GM19463 (cell line): ENCODE data around the gene APC2.
"Not testable (repeated sequence)": the region's sequence is repeated elsewhere in the genome, so short reads cannot be mapped to it uniquely, and the experiment has no call there.

Experiments used
- ATAC-seq: cut with Tn5 transposase; IDR thresholded peaks from one replicate; pipeline ENCODE4 v1.9.1; 2021; ENCODE audit warnings: mild to moderate bottlenecking, moderate library complexity; ENCODE audit not compliant: unreplicated experiment

APC2 gene

DNA sequence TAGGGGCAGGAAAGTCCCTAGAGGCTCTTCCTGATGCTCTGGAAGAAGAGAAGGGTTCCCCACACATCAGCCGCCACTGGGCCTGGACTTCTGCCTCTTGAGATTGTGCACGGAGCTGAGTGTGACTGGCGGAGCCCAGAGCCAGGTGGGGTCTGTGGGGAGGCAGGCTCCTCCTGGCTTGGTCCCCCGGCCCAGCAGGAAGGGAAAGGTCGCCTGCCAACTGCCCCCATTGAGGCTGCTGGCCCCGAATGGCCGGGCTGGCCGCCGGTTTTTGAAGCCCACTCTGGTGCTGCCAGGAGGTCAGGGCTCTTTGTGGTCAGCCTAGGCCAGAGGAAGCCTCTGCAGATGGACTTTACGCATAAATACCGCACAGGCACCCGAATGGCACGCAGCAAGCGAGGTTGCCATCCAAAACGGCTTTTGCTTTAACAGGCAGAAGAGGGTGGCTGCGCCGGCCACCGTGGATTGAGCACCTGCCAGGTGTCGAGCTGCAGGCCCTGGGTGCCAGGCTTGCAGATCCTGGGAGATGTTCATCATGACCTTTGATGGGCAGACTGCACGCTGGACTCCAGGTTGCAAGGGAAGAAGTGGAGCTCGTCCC lies 37.5 kb upstream of the APC2 start:
- no peak for ATAC-seq

DNA sequence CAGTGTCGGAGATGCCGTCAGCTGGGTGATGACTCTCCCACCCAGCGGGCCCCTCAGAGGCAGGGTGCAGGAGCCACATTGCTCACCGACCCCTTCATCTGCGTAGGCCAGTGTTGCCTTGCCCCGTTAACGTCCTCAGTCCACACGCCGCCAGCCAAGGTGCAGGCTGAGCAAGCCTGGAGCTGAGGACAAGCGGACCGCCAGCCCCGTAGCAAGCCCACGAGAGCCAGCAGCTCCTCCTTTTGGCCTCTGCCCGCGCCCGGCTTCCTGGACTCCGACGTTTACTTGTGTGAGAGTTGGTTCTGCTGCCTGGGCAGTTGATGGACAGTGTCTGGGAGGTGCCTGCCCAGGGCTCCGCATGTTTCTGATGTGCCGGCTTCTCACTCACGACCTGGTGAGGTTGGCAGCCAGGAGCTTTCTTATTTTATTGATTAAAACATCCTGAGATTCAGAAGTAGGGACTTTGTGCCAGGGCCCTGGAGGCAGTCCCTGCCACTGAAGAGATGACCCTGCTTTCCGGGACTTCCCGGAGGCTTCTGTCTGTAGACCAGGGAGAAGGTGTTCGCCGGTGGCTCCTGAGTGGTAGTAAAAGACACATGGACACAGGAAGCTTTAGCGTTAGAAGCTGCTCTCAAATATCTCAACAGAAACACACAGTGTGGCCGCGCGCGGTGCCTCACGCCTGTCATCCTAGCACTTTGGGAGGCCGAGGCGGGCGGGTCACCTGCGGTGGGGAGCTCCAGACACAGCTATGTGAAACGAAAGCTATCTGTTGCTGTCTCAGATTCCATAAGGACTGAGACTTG lies 36.7 kb upstream of the APC2 start:
- no peak for ATAC-seq

DNA sequence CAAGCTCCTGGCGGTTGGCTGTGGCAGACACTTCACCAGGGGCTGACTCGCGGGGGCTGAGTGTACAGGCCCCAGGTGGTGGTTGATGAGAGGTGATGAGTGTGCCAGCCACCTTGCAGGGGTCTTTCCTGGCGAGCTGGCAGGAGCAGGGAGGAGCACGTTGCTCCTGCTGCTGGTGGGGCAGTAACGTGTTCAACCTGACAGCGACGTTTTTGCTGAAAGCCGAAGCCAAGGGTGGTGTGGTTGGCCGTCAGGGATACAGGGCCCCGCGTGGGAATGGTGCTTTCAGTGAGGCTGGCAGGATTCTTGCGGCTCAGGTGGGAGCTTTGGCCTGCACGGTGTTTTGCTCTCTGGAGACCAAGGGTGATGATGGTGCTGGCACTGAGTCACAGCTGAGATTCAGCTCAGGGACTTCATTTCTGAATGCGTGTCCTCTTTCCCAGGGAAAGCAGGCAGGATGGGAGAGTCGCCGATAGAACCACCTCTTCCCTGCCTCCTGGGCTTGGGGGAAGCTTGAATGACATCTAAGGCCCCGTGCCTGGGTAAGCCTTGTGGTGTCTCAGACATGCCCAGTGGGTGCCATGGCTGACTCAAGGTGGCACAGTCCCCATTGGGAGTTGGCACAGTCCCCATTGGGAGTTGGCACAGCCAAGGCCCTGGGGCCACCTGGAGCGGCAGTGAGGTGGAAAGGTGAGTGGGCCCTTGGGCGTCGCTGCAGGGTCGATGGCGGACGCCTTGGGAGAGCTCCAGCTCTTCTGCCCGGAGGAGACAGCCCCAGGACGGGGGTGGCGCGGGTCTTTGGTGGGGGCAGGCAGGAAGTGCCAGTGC lies 33.7 kb upstream of the APC2 start:
- no peak for ATAC-seq

DNA sequence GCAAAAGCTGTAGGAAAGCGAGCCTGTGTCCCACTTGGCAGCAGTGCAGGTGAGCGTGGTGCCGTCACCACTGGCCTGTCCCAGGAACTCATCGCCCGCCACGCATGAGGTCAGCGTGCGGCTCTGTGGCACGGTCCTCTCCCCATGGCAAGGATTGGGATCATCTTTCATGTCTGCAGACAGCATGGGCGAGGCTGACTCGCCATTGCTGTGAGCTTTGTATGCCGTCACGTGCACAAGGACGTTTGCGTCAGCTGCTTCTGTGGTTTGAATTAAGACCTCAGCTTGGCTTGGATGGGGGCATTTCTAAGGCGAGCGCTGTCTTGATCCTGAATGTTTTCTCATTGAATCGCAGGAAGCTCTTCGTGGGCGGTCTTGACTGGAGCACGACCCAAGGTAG lies 32.8 kb upstream of the APC2 start:
- no peak for ATAC-seq

DNA sequence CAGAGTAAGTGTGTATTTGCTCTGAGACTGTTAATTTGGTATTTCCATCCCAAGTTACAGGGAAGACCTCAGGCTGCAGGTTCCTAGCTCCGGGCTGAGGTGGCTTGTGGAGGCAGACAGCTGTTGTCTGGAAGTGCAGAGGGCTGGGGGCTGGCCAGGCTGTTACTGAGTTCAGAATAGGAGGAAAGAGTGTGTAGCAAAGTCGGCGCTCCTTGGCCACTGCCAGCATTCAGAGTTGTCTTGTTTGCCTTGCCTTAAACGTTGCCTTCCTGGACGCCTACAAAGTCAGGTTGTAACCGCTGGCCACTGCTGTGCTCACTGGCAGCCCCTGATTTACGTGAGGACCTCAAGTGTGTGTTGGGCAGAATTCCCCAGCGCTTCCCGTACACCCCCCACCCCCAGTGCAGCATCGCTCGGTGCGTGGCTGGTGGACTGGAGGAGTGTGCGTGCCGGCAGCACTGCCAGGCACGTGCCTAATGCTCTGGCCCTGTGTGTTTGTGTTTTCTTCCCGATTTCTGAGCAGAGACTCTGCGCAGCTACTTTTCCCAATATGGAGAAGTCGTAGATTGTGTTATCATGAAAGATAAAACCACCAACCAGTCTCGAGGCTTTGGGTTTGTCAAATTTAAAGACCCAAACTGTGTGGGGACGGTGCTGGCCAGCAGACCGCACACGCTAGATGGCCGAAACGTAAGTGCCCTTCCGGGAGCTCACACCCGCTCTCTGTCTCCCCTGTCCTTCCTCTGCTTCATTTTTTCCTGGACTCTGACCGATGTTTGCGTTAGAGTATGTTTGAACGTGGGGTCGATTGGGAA lies 32.0 kb upstream of the APC2 start:
- no peak for ATAC-seq

DNA sequence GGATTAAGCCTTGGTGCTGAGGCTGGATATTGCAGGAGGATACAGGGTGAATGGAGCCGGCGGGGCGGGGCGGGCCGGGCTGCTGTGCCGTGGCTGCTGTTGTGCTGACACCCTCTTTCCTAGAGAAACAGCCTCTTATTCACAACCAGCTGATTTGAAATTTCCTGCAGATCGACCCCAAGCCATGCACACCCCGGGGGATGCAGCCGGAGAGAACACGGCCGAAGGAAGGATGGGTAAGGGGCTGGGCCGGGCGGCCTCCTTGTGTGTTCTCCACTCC lies 31.5 kb upstream of the APC2 start:
- ATAC-seq: no peak

DNA sequence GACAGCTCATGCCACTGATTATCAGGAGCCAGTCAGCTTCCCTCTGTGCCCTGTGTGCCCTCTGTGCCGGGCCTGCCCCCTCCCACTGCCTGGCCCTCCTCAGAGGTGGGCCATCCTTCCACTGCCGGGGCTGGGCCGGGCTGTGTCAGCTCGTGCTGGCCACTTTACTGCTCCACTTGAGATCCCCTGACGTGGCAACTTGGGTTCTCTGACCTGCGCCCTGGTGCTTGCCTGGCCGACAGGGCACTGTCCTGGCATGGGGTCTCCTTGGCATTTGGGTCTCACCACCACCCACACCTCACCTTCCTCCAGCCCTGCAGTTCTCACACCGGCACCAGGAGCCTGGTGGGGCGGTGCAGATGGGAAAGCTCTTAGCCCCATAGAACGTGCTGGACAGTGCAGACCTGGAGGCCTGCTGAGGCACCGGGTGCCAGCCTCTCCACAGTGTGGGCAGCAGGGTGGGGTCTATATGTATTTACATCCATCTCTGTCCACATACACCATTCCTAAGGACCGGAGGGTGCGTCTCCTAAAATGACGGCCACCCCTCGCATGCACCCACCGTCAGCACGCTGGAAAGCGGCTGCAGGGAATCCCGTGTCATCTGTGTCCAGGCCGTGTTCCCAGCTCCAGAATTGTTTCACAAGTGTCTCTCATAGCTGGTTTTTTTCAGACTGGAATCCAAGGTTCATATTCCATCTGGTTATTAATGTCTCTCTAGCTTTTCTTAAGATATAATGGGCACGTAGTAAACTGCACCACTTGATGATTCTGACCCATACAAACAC lies 30.8 kb upstream of the APC2 start:
- no peak for ATAC-seq

DNA sequence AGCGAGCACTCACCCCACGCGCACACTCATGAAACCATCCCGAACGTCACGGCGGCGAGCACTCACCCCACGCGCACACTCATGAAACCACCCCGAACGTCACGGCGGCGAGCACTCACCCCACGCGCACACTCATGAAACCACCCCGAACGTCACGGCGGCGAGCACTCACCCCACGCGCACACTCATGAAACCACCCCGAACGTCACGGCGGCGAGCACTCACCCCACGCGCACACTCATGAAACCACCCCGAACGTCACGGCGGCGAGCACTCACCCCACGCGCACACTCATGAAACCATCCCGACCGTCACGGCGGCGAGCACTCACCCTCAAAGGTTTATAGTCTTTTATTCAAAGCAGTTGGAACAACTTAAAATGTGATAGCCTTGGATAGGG lies 29.8 kb upstream of the APC2 start:
- ATAC-seq: not testable (repeated sequence)

DNA sequence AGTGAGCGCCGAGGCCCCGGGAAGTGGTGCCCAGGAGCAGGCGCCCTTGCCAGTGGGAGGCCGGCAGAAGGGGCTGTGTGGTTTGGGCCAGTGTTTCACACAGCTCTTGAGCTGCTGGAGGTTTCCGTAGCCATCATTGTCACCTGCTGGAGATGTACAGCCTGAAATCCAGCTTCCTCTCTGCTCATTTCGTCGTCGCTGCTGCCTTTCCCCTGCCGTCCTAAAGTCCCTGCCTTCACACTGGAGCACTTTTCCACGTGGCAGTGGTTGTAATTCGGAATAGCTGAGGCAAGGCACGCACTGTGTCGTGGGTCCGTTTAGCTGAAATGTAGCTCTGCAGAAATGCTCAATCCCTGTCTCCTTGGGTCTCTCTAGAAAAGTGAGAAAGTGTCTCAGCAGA lies 29.3 kb upstream of the APC2 start:
- no peak for ATAC-seq

DNA sequence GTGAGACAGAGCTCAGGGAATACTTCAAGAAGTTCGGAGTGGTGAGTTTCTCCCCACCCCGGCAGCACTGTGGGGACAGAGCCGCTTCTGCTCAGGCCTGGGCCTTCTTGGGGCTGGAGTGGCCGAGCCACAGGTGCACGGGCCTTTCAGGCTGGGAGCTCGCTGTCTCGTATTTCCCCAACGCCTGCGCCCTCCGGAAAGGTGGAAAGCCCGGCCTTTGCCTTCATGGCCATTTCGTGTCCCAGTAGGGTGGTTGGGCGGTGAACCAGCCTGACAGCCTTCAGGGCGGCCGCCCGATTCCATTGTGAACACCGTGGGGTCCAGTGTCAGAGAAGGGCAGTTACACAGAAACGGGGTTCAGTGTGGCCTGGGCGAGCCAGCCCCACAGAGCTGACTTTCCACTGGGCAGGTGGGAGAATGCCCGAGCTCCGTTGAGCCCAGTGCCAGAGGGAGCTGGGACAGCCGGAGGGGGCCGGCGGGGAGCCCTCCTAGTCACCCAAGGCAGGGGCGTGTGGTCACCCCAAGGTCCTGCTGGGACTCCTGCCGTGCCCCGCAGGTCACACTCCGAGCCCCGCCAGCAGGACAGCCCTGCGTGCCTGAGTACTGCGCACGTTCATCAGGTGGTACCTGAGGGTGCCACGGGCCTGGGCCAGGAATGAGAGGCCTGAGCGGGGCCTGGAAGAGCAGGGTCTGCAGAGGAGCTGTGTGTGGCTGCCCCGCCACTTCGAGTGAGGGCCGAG lies 28.5 kb upstream of the APC2 start:
- ATAC-seq: no peak

DNA sequence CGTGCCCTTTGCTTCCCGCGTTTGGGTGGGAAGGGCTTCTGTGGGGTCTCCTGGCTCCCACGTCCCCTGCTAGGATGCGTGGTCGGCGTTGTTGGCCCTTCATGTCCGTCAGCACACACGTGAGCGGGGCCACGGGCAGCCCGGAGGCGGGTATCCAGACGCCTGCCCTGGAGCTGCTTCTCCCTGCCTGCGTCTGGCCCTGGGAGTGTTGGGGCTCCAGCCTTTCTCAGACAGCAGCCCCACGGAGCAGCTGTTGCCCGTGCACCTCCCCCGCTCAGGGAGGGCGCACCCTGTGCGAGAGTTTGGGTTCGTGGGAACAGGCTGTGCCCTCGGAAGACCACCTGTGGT lies 28.0 kb upstream of the APC2 start:
- no peak for ATAC-seq

DNA sequence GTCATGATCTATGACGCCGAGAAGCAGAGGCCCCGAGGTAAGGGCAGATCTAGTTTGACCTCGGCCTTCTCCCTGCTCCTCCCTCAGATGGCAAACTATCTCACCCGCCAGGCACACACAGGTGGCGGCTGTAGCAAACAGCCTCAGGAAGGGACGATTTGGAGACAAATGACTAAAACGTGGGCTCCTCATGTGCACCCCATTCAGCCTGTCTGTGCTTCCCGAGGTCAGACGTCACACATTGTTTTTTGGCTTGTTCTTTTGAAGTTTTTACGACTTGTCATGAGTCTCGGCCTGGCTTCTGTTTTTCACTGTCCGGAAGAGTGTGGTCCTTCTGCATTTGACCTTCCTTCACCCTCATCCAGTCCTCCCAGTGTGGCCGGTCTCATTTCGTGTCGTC lies 27.6 kb upstream of the APC2 start:
- ATAC-seq: no peak

DNA sequence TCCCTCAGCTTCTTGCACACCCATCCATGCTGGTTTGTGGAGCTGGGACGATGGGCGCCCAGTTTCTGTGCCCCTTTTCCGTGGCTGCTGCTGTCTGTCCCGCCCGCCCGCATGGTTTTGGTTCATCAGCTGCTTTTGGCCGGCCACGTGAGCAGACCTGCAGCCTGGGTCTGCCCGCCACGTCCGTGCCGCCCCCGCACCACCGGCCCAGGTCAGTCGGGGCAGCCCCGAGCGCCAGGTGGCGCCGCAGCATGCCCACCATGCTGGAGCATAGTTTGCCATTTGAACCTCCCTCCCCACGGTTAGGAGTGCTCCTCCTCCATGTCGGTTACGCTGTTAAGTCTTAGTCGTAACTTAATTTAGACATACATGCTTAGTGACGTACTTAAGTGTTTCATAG lies 27.0 kb upstream of the APC2 start:
- no peak for ATAC-seq

DNA sequence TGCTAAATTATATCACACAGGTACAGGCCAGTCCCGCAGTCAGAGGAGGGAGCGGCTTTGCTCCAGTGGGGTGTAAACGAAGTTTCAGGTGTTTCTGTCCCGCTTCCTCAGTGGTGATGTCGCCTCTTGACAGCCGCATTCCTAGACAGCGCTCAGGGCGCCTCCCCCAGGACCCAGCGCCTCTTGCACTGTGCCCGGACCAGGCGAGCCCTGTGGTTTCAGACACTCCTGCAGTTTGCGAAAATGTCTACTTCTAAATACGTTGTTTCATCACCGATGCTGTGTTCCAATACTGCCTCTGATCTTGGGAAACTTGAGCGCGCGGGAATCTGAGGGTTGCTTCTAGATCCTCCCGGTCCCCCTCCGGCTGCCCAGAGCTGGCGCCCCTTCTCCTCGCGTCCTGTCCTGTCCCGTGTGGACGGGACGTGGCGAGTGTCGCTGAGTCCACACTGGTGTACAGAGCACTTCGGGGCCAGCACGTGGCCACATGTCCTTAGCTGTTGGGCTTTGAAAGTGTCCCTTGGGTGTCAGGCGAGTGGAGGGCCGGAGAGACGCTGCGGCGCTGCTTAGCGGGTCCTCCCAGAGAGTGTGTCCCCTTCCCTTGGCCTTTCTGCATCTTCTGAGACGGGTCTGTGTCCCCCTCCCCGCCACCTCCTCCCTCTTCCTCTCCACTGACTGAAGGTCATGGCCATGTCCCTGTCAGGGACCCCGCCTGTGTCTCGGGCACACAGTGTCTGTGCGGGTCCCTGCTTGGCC lies 26.3 kb upstream of the APC2 start:
- no peak for ATAC-seq

DNA sequence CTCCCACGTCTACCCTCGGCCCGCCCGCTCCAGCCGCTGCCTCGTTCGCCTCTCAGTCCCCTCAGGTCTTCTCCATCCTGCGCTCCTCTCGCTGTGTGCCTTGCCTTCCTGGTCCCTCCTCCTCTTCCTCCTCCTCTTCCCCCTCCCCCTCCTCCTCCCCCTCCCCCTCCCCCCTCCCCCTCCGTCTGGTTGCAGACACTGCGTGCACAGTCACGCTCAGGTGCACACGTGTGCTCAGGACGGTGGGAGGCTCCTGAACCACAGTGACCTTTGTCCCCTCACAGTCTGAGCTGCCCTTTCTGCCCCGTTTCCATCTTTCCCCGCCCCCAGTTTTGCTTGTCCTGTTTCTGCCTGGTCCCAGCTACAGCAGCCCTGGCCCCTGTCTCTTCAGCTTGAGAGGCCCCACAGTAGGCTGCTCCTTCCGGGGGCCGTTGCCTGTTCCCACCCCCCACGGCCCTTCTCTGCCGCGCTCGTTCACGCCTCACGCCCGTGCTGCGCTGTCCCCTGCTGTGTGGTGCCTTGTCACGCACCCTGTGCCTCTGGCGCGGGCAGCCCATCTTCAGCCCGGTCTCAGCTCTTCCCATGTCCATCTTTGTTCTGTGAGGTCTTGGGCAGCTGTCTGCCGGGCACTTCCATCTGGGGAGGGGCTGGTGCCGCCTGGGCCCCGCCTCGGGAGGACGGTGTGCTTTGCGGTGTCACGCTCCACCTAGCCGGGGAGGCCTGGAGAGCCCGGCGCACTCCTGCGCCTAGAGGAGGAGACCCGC lies 25.5 kb upstream of the APC2 start:
- ATAC-seq: no peak

DNA sequence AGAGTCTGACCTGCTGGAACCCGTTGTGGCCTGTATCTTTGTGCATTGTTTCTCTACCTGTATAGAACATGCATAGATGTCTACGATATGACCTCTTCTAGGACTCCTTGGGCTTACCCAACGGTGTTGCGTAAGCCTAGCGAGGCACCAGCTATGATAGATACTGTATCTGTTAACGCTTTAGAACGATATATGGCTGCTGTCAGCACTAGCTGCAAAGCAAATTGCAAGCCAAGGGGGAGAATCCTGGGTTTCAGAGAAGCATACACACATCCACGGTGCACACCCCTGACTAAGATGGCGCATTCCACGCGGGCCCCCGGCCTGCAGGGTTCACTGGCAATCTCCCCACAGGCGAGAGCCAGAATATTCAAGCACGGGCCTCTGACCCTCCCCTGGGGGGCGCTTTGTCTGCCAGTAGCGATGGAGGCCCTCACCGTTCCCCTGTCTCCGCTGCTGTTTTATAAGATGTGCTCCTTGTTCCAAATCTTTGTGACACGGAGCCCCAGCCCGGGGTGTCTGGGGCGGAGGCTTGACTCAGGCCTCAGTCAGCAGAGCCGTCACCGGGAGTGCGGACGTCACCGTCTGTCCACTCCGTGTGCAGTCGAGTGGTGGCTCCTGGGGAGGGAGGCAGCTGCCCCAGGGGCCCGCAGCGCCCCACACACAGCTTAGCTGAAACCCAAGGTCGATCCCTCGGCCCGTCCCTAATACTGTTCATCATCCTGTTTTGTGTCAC lies 24.7 kb upstream of the APC2 start:
- no peak for ATAC-seq

DNA sequence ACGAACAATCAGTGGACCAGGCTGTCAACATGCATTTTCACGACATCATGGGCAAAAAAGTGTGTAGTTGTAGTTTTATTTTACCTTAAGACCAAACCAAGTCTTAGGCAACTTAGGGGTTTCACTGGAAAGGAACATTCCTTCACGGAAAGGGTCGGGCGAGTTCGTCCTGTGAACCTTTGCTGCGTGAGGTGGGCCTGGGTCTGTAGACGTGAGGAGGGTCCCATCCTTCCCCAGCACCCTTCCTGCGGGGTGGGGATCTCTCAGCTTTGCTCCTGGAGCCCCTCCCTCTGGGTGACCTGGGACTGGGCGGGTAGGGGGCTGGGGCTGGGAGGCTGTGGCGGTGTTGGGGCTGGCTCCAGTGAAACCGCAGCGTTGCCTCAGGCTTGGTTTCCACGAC lies 24.0 kb upstream of the APC2 start:
- no peak for ATAC-seq

DNA sequence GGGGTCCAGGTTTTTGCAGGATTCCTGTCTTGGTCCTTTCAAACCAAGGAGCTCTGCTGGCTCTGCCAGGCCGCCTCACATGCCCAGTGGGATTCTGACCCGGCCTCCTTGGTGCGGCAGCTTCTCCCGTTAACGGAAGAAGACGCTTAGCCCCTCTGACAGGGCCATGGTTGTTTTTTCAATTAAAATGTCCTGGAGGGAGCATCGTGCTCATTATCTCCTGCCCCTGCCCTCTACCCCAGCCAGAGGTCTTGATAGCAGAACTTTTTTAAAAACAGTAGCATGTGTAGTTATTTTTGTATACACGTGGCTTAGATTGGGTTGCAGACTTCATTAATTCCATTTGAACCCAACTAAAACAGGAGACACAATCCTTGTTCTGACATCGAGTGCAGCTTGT lies 23.2 kb upstream of the APC2 start:
- ATAC-seq: no peak
